Measurements from ENCODE around the gene TTYH1. TPM values are rescaled to one million over a fixed set of nuclear protein-coding genes. Genes with fewer than 3 reads are reported as not detected.
"Not testable (repeated sequence)": the region's sequence is repeated elsewhere in the genome, so short reads cannot be mapped to it uniquely, and the experiment has no call there.

The TTYH1 gene
- not detected in 2 replicates for total RNA-seq

DNA sequence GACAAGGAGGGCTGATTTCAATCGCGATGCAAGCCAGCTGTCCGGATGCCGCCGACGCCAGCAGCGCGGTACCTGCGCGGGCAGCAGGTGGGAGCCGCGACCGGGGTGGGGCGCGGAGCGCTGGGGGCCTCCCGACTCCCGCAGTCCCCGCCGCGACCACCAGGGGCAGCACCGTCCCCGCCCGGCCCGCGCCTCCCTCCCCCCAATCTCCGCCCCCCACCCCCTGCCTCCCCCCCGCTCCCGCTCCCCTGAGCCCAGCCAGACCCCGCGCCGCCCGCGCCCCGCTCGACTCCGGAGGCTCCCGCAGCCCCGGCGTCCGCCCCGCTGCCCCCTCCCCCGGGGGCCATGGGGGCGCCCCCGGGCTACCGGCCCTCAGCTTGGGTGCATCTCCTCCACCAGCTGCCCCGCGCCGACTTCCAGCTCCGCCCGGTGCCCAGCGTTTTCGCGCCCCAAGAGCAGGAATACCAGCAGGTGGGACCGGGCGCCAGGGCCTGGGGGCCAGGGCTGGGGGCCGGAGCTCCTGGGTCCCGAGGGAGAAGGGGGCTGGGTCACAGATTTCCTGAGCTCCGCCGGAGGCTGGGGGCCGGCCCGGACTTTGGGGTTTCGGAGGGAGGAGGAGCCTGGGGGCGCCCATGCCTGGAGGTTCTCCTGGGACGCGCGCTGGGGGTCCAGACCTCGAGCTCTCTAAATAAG lies at the start of gene TTYH1:
TSS of gene TTYH1 (plus strand) at position 257 of the 693 bp plus-strand sequence. CDS start at position 346, 89 bp downstream.
- Histone ChIP-seq H3K4me3 (ENCODE audit: low read depth, low read length) (no peak within 1 kb of the TSS), H3K27me3 (ENCODE audit: control insufficient read depth, insufficient read depth, low read length) (peaks cover 49% of the 10 kb centered on the region), H3K36me3 (ENCODE audit: control insufficient read depth, insufficient read depth, low read length) (no peaks in the 10 kb centered on the region)
- TF ChIP-seq, protein P1, sequence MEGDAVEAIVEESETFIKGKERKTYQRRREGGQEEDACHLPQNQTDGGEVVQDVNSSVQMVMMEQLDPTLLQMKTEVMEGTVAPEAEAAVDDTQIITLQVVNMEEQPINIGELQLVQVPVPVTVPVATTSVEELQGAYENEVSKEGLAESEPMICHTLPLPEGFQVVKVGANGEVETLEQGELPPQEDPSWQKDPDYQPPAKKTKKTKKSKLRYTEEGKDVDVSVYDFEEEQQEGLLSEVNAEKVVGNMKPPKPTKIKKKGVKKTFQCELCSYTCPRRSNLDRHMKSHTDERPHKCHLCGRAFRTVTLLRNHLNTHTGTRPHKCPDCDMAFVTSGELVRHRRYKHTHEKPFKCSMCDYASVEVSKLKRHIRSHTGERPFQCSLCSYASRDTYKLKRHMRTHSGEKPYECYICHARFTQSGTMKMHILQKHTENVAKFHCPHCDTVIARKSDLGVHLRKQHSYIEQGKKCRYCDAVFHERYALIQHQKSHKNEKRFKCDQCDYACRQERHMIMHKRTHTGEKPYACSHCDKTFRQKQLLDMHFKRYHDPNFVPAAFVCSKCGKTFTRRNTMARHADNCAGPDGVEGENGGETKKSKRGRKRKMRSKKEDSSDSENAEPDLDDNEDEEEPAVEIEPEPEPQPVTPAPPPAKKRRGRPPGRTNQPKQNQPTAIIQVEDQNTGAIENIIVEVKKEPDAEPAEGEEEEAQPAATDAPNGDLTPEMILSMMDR (IDR thresholded peaks at IDR 0.05; ENCODE audit: insufficient read depth, low read length, poor library complexity, severe bottlenecking), result no peak
- DNase-seq (ENCODE audit: low read depth), result no peak

DNA sequence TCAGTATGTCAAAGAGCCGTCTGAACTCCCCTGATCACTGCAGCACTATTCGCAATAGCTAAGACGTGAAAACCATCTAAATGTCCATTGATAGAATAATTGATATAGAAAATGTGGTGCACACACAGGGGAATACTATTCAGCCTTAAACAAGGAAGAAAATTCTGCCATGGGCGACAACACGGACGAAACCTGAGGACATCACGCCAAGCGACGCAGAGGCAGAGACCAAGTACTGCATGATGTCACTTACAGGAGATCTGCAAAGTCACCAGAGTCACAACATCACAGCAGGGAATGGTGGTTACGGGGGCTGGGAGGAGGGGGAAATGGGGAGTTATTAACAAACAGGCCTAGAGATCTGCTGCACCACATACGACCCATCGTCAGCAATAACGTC lies 49.5 kb upstream of the TTYH1 start:
- DNase-seq (ENCODE audit: low read depth); H3K4me3 ChIP-seq (ENCODE audit: low read depth, low read length); H3K27me3 ChIP-seq (ENCODE audit: control insufficient read depth, insufficient read depth, low read length); H3K36me3 ChIP-seq (ENCODE audit: control insufficient read depth, insufficient read depth, low read length): not testable (repeated sequence)

DNA sequence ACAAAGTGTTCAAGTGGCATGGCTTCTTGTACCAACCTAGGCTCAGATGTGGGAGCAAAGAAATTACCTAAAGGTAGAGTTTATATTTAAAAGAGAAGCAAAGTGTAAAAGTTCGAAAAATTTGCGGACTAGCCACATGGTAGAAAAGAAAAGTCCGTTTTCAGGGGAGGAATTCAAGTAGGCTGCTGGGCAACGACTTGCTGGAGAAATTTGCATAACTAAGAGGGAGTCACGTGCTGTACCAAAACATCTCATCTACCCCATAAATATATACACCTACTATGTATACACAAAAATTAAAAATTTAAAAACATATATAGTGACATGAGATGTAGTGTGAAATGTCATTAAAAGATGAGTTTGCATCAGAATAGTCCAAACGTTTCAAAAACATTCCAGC lies 48.5 kb upstream of the TTYH1 start:
- TF ChIP-seq, protein P1 (IDR thresholded peaks at IDR 0.05; ENCODE audit: insufficient read depth, low read length, poor library complexity, severe bottlenecking), result no peak
- Histone ChIP-seq H3K4me3 (ENCODE audit: low read depth, low read length) (no peak overlapping the region), H3K27me3 (ENCODE audit: control insufficient read depth, insufficient read depth, low read length) (no peaks in the 10 kb centered on the region), H3K36me3 (ENCODE audit: control insufficient read depth, insufficient read depth, low read length) (no peaks in the 10 kb centered on the region)
- DNase-seq (ENCODE audit: low read depth), result no peak

DNA sequence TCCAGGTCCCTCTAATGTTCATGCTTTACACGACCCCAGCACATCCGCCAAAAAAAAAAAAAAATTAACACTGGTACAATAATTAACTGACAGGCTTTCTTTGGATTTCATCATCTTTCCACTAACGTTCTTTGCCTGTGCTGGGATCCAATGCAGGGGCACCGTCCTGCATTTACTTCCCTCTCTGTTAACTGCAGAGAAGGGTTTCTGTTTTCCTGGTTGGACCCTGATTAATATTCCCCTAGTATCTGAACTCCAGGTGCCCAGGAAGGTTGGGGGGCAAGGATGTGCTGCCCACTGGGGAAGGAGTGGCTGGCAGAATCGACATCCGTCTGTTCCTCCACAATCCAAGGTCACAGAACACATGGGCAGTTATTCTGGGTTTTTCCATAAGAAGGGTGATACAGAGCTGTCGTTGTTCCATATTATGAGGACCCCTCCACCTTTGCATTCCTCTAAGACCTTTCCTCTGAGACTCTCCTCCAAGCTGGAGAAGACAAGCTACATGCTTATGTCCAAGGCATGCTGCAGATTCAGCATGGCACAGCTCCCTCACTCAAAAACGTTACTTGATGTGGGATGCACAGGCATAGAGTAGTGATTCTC lies 46.1 kb upstream of the TTYH1 start:
- H3K36me3 ChIP-seq (ENCODE audit: control insufficient read depth, insufficient read depth, low read length), result no peaks in the 10 kb centered on the region
- DNase-seq (ENCODE audit: low read depth), result no peak
- H3K4me3 ChIP-seq (ENCODE audit: low read depth, low read length), result no peak overlapping the region
- TF ChIP-seq, protein P1 (IDR thresholded peaks at IDR 0.05; ENCODE audit: insufficient read depth, low read length, poor library complexity, severe bottlenecking), result no peak
- no peaks in the 10 kb centered on the region for H3K27me3 ChIP-seq (ENCODE audit: control insufficient read depth, insufficient read depth, low read length)

DNA sequence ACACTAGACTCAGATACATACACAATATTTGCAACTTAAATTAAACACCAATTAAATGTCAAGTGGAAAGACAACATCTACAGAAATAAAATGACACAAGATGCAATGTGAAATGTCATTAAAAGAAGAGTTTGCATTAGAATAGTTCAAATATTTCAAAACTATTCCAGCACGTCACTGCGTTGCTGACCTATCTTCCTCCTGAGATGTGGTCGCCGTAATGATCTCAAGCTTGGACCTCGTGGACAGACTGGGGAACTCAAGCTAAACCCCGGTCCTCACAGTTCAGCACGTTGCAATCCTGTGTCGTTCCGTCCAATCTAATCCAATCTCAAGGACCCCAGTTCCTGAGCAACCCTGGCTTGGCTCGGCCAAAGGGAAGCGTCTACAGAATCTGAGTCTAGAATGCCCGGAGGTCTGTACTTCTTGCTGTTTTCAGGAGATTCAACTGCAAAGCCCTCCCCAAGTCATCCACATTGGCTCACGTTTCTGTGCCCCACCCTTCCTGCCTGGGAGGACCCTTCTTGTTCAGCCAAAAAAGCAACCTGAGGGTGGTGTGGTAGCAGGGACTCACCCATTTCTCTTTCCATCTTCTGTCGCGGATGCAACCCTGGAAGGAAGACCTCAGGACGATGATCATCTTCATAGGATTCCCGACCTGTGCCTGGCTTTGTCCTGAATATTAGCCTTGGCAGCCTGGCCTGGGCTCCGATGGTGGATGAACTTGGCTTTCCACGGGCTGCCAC lies 45.4 kb upstream of the TTYH1 start:
- H3K27me3 ChIP-seq (ENCODE audit: control insufficient read depth, insufficient read depth, low read length); H3K36me3 ChIP-seq (ENCODE audit: control insufficient read depth, insufficient read depth, low read length); DNase-seq (ENCODE audit: low read depth); H3K4me3 ChIP-seq (ENCODE audit: low read depth, low read length): not testable (repeated sequence)

DNA sequence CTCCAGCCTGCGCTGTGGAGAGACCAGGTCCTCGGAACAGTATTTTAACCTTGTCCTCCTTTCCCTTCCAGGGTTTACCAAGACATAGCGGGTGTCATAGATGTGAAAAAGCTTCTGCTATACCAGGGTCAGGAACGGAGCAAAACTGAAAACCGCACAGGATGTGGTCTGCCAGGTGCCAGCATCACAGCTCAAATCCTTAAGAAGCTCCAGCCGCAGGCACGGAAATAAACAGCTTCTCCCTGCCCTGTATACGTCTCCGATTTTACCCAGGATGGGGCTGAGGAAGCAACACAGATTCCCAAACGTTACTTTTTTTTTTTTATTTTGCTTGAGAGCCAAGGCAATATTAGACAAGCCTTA lies 44.8 kb upstream of the TTYH1 start:
- H3K36me3 ChIP-seq (ENCODE audit: control insufficient read depth, insufficient read depth, low read length); H3K4me3 ChIP-seq (ENCODE audit: low read depth, low read length); DNase-seq (ENCODE audit: low read depth); H3K27me3 ChIP-seq (ENCODE audit: control insufficient read depth, insufficient read depth, low read length): not testable (repeated sequence)

DNA sequence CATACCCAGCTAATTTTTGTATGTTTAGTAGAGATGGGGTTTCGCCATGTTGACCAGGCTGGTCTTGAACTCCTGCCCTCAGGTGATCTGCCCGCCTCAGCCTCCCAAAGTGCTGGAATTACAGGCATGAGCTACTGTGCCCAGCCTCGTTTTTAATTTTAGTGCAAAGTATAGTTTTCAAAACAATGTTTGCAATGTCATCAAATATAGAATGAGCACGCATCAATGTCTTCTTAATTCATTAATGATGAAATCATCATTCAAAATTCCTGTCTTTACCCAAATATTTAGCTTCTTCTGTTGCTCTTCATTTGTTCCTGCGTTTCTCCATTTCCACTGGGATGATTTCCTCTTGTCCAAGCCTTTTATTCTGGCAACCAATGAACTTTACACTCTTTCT lies 43.8 kb upstream of the TTYH1 start:
- H3K4me3 ChIP-seq (ENCODE audit: low read depth, low read length); H3K27me3 ChIP-seq (ENCODE audit: control insufficient read depth, insufficient read depth, low read length); DNase-seq (ENCODE audit: low read depth): not testable (repeated sequence)

More for the DNA sequence above, 43.8 kb upstream of the TTYH1 start:
- not testable (repeated sequence) for H3K36me3 ChIP-seq (ENCODE audit: control insufficient read depth, insufficient read depth, low read length)
